ENCODE results near the gene FNBP1.

The FNBP1 gene

DNA sequence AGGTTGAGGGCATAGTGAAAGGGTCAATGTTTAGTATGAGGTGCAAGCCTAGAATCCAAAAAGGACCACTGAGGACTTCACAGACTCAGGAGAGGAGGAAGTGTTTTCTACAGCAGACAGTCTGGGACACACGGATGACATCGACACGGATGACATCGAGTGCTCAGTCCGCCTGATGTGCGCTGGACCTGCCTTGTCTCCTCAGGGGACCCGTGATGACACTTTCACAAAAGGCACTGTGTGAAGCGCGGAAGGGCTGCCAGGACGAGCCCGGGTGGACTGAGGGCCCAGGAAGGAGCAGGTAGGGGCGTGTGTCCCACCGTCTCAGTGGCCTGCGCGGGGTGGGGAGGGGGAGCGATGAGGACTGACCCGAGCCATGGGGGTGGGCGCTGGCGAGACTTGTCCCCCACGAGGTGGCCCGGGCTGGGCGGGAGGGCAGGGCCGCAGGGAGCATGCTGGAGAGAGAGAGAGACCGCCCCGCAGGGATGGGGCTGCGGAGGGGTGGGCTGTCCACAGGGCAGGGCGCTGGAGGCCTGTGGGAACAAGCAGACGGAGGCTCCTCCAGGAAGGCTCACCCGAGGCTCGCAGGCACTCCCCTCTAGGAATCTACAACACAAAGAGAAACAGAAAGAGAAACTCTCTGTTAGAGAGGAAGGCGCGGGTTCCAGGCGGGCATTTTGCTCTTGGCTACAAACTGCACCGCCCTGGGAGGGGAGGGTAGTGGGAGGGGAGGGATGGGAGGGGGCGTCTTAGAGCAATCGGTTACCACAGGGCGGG, 152.9 kb downstream of the FNBP1 start:
- DNase-seq (ENCODE audit: low read depth) = no peak

DNA sequence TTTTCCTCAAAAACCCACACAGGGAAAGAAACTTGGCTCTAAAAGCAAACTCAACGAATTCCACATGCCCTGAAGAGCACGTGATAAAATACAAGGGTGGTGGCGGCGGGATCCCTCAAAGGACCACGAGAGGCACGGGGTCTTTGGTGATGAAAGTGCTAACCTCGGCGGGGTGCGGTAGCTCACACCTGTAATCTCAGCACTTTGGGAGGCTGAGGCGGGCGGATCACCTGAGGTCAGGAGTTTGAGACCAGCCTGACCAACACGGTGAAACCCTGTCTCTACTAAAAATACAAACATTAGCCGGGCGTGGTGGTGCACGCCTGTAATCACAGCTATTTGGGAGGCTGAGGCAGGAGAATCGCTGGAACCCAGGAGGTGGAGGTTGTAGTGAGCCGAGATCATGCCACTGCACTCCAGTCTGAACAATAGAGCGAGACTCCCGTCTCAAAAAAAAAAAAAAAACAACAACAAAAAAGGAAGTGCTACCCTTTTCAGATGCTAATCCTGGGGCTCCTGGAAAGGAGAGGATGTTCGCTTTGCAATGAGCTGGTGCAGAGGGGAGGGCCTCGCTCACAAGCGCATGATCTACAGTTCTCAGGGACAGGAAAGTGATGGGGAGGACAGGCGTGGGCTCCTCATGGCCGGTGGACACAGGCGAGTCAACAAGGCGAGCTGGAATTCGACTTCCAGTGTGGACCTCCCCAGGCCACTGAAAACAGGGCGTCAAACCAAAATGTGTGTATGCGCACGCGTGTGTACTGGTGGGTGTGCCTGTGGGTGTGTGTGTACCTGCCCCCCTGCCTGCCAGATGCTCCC, 153.7 kb downstream of the FNBP1 start:
- DNase-seq (ENCODE audit: low read depth) = no peak

DNA sequence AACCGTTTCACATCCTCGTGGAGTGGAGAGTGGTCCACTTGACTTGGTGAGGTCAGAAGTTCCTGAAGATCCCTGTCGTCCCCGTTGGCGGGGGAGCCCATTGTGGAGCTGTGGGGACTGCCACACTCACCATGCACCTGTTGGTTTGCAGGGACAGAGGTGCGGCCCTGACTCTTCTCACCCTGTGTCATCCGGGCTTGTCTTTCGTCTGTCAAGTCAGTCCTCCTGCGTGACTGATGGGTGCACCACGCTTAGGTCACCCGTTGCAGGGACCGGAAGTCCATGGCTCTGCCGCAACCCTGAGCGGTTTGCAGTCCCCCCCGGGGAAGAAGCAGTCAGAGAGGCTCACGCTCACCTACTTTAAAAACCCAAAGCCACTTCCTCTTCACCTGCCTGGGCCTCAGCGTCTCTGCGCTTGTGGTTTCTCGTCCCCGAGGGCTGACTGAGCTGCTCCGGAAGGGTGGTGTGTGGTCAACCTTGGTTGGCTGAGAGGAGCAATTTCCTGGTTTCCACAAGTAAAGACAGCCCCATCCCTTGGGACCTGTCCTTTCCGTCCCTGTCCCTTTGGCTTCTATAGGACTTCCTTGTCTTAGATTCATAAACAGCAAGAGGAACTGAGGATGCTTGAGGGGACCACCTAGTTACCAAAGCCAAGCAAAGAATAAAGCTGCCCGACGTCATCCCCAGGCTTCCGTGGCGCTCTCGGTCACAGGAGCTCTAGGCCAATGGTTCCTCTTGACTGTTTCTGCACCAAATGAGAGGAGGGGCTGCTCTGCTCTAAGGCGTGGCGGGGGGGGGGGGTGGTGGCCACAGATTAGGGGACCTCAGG, 154.5 kb downstream of the FNBP1 start:
- no peak for DNase-seq (ENCODE audit: low read depth)

DNA sequence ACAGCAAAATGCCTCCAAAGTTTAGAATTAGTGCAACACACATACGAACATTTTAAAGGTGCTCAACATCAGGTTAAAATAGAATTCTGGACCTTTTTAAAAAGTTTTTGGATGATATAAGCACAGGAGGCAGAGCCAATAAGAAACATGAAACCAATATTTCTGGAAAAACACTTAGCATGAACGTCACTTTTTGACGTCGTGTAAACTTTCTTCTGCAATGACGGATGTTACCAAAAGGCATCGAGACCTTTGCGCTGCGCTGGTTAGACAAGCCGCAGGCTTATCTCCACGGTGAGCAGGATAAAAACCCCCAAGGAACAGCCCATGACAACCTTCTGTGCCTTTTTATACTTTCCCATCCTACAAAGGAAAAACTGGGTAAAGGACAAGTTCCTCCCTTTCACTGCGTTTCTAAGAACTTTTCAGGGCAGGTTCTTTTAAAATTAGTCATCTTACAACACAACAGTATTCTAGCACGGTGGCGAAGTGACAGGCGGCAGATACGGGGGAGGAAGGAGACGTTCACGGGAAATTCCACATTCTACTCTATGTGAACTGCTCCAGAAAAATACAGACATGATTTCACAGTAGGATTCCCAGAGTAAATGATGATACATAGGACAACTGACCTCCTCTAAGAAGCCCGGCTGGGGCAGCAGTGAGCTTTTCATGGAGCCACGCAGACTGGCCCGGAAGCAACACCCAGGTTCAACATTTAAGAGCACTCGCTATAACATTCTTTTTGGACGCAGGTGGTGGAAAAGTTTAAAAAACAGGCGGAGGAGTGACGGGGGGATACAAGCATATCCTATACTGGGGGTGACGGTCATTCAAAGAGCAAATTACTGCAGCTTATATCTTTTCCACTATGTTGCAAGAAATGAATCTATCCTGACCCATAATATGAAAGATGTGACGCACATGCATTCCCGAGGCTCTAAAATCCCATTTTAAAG, 155.4 kb downstream of the FNBP1 start:
- no peak for DNase-seq (ENCODE audit: low read depth)

DNA sequence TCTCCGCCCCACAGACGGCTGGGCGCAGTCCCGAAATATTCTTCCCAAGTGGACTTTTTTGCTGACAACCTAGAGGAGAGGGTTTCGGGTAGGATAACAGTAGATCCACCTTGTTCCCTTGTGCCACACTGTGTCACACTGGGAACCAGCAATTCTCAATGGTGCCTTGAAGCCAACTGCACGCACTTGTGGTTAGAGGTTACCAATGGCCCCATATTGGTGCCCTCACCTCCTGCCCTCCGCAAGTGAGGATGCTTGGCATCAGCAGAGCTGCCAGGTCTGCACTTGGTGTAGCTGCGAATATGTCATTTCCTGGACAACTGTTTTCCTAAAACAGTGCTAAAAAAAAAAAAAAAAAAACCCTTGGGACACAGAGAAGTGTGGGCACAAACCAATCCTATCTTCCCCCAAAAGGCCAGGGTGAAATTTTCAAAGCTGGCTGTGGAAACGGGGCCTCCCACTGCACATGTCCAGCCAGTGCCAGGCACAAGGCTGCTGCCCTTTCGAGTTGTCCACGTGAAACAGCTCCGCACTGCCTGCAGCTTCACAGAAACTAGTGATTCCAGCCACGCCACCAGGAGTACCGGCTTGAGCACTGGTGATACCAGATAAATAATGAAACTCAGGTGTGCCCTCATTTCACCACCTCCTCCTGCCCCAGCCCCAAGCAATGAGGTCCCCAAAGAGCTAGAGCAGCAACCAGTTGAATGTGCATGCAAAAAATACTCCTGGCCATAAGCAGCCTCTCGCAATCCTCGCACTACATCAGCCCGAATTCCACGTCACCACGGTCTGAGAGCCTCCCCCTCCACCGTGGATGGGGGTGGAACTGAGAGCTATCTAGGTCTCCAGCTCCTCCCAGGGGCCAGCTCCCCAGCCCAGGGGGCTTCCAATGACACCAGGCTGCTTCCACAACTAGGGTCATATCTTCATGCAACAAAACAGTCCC, 156.5 kb downstream of the FNBP1 start:
- no peak for DNase-seq (ENCODE audit: low read depth)

DNA sequence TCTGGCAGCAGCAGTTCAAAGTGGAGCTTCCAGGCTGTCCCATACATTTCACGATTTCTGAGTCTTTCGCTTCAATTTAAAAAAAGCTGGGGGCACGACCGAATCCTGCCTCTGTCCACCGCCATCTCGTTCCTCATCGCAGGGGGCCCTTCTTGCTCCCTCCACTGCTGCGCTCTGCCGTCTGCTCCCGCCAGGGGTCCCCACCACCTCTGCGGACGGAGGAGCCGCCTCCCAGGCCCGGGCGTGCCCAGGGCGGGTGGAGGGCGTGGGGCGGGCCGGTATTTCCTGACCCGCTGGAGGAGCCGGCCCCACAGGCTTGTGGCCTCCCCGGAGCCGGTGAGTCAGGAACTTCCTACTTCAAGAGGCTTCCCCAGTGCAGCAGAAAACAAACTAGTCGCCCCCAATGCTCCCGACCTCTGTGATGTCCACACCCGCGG, 157.3 kb downstream of the FNBP1 start:
- peak; percentile 60 for DNase-seq (ENCODE audit: low read depth)

DNA sequence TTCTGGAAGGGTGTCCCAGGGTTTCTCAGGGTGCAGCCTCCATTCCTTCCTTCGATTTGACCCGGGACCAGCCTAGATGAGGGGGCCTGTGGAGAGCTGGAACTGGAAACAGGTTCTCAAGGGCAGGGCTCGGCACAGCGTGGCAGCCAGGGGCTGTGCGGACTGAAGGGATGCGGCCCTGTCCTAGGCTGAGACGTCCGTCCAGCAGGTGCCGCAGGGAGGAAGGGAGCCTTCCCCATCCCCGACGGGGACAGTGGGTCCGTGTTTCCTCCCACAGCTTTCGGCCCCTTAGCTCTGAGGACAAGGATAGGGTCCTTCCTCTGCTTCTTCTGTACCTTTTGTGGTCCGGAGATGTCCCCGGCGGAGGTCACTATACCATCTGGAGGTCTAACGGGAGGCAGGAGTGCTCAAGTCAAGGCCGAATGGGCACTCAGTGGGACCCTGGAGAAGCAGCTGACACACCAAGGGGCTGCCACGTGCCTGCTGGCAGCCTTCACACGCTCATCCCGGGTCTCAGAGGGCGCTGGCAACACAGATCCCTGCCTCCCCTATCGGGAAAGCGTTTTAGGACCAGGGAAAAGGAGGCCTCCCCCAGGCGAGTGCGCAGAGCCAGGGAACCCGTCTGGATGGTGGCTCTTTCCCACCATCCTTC, 157.8 kb downstream of the FNBP1 start:
- DNase-seq (ENCODE audit: low read depth) = no peak

DNA sequence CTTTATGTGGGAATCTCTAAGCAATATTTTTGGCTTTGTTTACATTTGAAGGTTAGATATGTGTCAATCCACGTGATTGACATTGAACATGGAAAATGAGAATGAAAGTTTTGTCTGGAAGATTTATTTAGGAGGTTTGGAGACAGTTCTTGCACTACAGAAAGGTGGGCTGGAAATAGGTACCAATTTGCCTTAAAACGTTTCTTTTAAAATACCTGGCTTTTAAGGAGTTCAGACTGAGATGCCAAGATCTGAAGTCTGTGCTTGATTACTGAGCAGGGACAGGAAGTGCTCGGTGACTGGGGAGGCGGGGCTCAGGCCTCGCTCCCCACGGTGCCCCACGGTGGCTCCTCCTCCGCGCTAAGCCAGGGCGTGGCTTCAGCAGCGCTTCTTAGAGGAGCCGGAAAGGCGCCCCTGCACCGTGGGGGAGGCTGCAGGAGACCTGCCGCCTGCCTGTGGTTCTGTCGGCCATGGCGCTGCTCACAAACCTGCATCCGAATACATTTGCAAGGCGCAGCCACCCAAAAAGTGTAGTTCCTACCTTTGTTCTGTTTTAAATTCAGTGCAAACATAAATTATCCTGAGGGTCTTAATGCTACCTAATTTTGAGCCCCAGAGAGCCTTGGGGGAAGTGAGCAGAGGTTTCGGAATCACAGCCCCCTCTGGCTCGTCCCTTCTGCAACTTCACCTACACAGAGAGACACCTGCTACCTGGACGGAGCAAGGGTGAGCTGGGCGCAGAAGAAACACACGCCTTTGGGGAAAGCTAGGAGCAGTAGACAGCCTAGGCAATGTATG, 158.6 kb downstream of the FNBP1 start:
- no peak for DNase-seq (ENCODE audit: low read depth)

DNA sequence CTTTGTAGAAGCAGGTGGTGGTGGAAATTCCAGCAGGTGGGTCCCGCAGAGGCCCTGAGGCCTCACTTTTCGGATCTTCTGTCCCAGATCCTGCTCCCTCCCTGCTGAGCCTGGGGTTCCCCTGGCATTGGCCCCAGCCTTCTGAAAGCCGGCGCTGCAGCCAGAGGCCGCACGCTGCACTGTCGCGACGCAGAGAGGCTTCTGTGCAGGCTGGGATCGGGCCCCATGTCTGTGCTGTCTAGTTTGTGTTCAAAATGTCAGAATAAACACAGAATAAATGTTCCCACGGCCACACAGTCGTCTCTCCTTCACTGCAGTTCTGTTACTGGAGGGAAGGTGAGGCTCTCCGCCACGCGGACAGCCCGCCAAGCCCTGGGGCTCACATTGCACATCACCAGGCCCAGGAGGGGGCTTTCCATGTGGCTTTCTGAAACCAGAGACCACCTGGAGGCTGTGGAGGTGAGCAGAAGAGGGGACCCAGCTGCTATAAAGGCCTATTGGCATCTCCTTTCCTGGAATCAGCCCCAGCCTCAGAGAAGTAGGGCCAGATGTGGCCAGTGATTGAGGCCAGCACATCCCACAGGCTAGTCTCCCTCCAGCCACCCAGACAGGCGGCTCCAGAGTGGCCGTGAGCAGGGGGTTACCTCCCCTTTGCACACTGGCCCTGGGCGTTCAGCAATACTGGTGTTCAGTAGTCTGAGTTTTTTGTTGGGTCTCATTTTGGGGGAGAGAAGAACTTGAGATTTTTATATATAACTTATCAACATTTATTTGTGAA, 161.3 kb downstream of the FNBP1 start:
- no peak for DNase-seq (ENCODE audit: low read depth)

DNA sequence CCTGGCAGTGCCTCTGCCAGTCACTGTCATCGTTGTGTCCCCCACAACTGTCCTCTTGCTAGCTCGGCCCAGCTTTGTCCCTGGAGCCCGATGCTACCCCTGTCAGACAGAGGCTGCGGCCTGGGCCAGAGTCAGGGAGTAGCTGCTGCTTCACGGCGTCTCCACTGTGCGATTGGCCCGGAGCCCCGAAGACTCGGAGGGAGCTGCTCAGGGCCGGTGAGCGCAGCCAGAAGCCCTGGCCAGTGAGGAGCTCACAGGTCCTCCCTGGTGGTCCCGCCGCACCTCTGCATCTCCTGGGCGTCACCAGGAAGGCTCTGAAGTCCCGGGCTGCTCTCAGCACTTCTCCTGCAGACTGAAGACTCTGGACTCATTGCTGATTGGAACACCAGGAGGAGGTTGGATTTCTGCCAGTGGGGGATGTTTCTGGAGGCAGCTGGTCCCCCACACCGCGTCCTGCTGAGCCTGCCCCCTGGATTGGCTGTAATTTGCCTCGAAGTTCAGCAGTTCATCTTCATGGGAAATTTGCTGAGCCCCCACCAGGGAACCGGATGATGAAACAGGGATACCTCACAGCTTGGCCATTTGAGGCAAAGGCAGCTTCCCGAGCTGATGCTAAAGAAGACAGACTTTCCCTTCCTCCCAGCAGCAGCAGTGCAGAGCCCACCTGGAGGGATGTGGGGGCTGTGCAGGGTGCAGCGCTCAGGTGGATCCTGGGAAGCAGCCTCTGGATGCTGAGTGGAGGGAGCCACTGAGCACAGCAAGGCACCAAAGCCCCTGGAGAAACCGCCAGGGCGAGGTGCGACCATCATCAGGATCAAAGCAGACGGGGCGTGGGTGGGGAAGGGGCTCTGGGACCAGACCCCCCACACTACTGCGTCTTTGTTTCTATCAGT, 162.1 kb downstream of the FNBP1 start:
- no peak for DNase-seq (ENCODE audit: low read depth)

DNA sequence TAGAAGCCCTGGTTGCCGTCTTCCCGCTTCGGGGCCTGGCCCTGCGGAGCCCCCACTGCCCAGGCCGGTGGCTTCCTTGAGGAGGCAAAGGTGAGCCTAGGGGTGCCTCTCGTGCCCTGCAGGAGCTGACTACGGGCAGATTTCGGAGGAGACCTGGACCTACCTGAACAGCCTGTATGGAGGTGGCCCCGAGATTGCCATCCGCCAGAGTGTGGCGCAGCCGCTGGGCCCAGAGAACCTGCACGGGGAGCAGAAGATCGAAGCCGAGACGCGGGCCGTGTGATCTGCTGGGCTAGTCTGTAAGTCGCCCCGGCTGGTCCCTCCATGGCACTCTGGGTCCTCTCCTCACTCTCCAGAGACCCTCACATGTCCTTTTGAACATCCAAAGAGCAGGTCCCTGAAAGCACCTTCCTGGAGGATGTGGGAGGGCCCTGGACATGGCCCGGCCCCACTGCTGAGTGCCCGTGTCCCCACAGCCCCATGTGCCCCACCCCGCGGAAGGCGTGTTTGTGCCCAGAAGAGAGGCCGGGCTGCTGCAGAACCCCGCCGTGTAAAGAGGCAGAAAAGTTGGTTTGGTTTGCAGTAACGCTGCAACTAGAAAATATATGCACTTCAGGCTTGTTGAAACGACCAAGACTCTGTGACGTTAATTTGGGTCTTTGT, 162.9 kb downstream of the FNBP1 start:
- no peak for DNase-seq (ENCODE audit: low read depth)

DNA sequence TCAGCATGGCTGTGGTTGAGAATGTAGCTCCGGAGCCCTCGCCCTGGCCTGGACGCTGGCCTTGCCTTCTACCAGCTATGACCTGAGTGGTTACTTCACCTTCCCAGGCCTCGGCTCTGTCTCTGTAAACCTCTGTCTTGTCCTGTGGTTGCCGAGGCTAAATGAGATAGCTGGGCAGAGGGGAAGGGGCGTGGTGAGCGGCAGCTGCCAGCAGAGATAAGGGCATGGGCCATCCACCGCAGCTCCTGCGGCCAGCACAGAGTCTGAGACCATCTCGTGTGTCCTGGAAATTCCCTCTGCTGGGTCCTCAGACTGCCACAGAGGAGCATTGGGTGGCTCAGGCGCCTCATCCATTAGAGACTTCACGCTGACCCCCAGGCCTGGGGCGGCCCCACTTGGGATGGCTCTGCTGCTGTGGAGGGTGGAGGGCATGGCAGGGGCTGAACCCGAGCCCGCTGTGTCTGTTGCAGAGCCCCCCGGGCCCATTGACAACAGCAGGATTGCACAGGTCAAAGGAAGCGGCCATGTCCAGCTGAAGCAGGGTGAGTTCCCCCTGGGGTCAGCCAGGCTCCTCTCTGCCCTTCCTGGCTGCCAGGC, 163.8 kb downstream of the FNBP1 start:
- no peak for DNase-seq (ENCODE audit: low read depth)

DNA sequence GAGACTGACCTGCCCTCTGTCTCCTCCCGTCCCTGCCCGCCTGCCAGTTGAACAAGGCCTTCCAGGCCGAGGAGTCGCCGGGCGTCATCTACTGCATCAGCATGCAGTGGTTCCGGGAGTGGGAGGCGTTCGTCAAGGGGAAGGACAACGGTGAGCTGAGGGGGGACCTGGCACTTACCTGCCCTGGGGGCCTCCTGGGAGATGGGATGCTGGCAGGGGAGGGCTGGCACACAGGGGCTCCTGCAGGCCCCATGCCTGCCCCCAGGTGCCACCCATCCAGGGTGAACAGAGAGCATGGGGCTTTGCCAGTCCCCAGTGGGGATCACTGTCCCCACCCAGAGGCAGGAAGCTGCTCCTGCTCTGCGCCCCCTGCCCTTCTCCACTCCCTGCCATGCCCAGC, 164.7 kb downstream of the FNBP1 start:
- DNase-seq (ENCODE audit: low read depth) = no peak

DNA sequence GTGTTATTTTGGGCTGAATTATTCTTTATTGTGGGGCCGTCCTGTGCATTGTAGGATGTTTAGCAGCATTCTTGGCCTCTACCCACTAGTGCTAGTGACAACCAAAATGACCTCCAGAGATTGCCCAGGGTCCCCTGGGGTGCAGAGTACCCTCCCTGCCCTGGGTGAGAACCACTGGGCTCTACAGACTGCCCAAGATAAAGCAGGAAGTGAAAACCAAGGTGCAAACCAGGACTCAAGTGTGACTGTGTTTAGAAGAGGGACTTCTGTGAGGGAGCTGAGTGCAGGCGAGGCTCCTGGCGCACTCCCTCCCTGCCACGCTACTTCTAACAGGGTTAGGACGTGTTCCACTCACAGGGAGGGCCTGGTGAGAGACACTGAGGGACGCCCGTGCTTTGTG, 166.2 kb downstream of the FNBP1 start:
- DNase-seq (ENCODE audit: low read depth) = no peak

DNA sequence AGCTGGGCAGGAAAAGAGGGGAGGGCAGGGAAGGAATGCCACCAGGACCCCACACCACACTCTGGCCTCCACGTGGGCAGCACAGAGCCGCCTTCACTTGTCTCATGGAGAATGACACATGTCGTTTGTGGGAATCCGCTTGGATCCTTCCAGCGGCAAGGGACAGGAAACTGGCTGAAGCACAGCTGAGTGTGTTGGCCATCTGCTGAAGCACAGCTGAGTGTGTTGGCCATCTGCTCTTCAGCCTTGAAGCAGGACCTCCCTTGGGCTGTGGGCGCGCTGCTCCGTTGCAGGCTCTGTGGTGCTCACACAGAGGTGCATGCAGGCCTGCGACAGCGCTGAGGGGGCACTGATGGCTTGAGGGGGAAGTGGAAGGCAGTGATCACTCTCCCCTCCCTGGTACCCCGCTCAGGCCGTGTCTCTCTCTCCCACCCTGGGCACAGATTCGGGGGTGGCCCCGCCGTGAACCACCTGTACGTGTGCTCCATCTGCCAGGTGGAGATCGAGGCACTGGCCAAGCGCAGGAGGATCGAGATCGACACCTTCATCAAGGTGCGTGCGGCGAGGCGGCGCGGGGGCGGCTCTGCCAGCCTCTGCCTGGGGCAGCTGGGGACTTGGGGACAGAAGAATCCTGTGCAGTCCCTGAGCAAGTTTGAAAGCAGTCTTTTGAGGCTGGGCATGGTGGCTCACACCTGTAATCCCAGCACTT, 167.1 kb downstream of the FNBP1 start:
- DNase-seq (ENCODE audit: low read depth) = no peak

Measured in HS-27A (cell line).